K562 (cell line): ENCODE data around the gene CARD11. TPM values are rescaled to one million over a fixed set of nuclear protein-coding genes. Genes with fewer than 3 reads are reported as not detected.

Experiments
- ATAC-seq: fragments of 200-7000 bp; cut with Tn5 transposase; 3 replicates; pipeline ENCODE4 v1.9.1; 2020; ENCODE audit warnings: moderate library complexity
- BruUV-seq: library from RNA; stranded (reverse); fragments of 400-500 nt; replicated peaks from 2 replicates; lab custom pipeline; 2021; lab: Mats Ljungman, UMichigan
- CTCF ChIA-PET: fragments of 300-600 bp; formaldehyde crosslinking; extraction: SDS; loops from one replicate; lab custom pipeline; 2021; ENCODE audit warnings: low intra/inter-chr PET ratio; lab: Yijun Ruan, JAX
- POLR2A ChIA-PET: fragments of 300-600, 350-650 bp; sonication (Branson Sonifier 250); formaldehyde crosslinking; extraction: SDS; loops from one replicate; lab custom pipeline; 2021; ENCODE audit warnings: antibody characterized with exemption, inconsistent platforms; lab: Yijun Ruan, JAX
- DNase-seq, 4 experiments: peaks; one replicate each; pipeline versions ENCODE4 v3.0.0 to v3.0.0-alpha.2; 2011 to 2018; ENCODE audit warnings: low spot score in 3 of 4, mixed read lengths in 3 of 4; ENCODE audit errors: extremely low read depth in 1 of 4
- FAIRE-seq: peaks from 2 replicates; lab custom pipeline; 2011; peaks lifted over from hg19 to GRCh38; lab: Jason Lieb, UNC
- H2AFZ ChIP-seq: 2 replicates; pipeline ENCODE4 v1.6.0; 2011; ENCODE audit warnings: low read depth, low read length, control low read depth, inconsistent platforms
- H3K27ac ChIP-seq: fragments of 200-600 bp; 3 replicates; pipeline ENCODE4 v1.8.0; 2011; ENCODE audit warnings: low read depth, mild to moderate bottlenecking, control low read depth, inconsistent platforms, low read length, moderate library complexity, mixed read lengths; ENCODE audit errors: extremely low read depth
- H3K27me3 ChIP-seq, 2 experiments: fragments of 300-600 bp in 1 of 2; 2 replicates in 1 of 2; 3 replicates in 1 of 2; pipeline versions ENCODE4 v1.6.0 to v1.8.0; 2011; ENCODE audit warnings: inconsistent platforms in 2 of 2, low read length in 2 of 2, mild to moderate bottlenecking in 1 of 2, mixed read lengths in 1 of 2, moderate library complexity in 1 of 2; ENCODE audit not compliant: control insufficient read depth in 2 of 2, insufficient read depth in 2 of 2
- H3K36me3 ChIP-seq: fragments of 300-600 bp; 3 replicates; pipeline ENCODE4 v1.8.0; 2011; ENCODE audit warnings: mild to moderate bottlenecking, low read length, inconsistent platforms; ENCODE audit not compliant: control insufficient read depth, insufficient read depth
- H3K4me1 ChIP-seq, 2 experiments: fragments of 200-600 bp in 1 of 2; replicated peaks in 1 of 2; 2 replicates in 1 of 2; 3 replicates in 1 of 2; pipeline versions ENCODE4 v1.5.1 to v1.8.0; 2011; ENCODE audit warnings: inconsistent platforms in 2 of 2, low read length in 2 of 2, mild to moderate bottlenecking in 1 of 2, mixed read lengths in 1 of 2, moderate library complexity in 1 of 2; ENCODE audit not compliant: control insufficient read depth in 2 of 2, insufficient read depth in 2 of 2
- H3K4me2 ChIP-seq: 2 replicates; pipeline ENCODE4 v1.6.1; 2011; ENCODE audit warnings: low read length, control low read depth, inconsistent platforms, mixed read lengths; ENCODE audit not compliant: insufficient read depth
- H3K4me3 ChIP-seq: fragments of 200-600 bp; sonication (generic), shearing (Covaris generic); 2 replicates; pipeline ENCODE4 v1.5.1; 2016; ENCODE audit warnings: control low read depth, inconsistent platforms
- H3K79me2 ChIP-seq: fragments of 200-600 bp; 3 replicates; pipeline ENCODE4 v1.8.0; 2011; ENCODE audit warnings: low read length, inconsistent platforms; ENCODE audit not compliant: control insufficient read depth, insufficient read depth
- H3K9ac ChIP-seq, 2 experiments: 2 replicates each; pipeline versions ENCODE4 v1.6.0 to v1.6.1; 2011; ENCODE audit warnings: low read depth in 2 of 2, low read length in 2 of 2, control low read depth in 1 of 2, inconsistent platforms in 1 of 2, mild to moderate bottlenecking in 1 of 2, mixed read lengths in 1 of 2; ENCODE audit not compliant: insufficient read depth in 1 of 2
- H3K9me1 ChIP-seq: one replicate; pipeline ENCODE4 v1.6.0; 2011; ENCODE audit warnings: inconsistent platforms, mild to moderate bottlenecking, low read length, moderate library complexity; ENCODE audit not compliant: control insufficient read depth, insufficient read depth
- H3K9me3 ChIP-seq: replicated peaks from 2 replicates; pipeline ENCODE4 v1.5.1; 2011; ENCODE audit warnings: low read depth, low read length, inconsistent platforms; ENCODE audit not compliant: control insufficient read depth, insufficient read depth
- H4K20me1 ChIP-seq: replicated peaks from 2 replicates; pipeline ENCODE4 v1.6.1; 2011; ENCODE audit warnings: low read length, inconsistent platforms, mixed read lengths; ENCODE audit not compliant: control insufficient read depth, insufficient read depth
- C11orf30 ChIP-seq: fragments of 450-650 bp; IDR thresholded peaks from 2 replicates; pipeline ENCODE4 v1.6.1; 2016; ENCODE audit warnings: low read depth, mild to moderate bottlenecking
- CBFA2T2 ChIP-seq: fragments of 450-650 bp; conservative IDR thresholded peaks from 2 replicates; pipeline ENCODE4 v1.6.1; 2017; ENCODE audit warnings: mild to moderate bottlenecking
- CHD1 ChIP-seq: fragments of 200-600 bp; sonication (generic); IDR thresholded peaks from one replicate; pipeline ENCODE4 v1.6.1; 2012; ENCODE audit warnings: mild to moderate bottlenecking, moderate library complexity, low read length, inconsistent platforms
- NFIX ChIP-seq: fragments of 250-450 bp; sonication (Bioruptor Pico); IDR thresholded peaks from 2 replicates; pipeline ENCODE4 v1.4.0; 2020; ENCODE audit warnings: low read depth, mild to moderate bottlenecking, moderate library complexity
- SLC30A9 ChIP-seq: fragments of 250-450 bp; sonication (Bioruptor Pico); IDR thresholded peaks from 2 replicates; pipeline ENCODE4 v1.8.0; 2022; ENCODE audit warnings: mild to moderate bottlenecking, moderate library complexity
- SREBF2 ChIP-seq: sonication (generic); formaldehyde crosslinking; IDR thresholded peaks from 2 replicates; pipeline ENCODE4 v1.4.0; 2020; ENCODE audit warnings: mild to moderate bottlenecking, missing genetic modification reagents
- SRSF3 ChIP-seq: fragments of 200-400 bp; formaldehyde crosslinking; IDR thresholded peaks from 2 replicates; pipeline ENCODE4 v1.6.1; 2016; ENCODE audit warnings: mild to moderate bottlenecking, low read length, moderate library complexity; ENCODE audit not compliant: insufficient read depth
- TCF3 ChIP-seq: sonication (generic); formaldehyde crosslinking; IDR thresholded peaks from 2 replicates; pipeline ENCODE4 v1.4.0; 2020; ENCODE audit warnings: mild to moderate bottlenecking, missing genetic modification reagents
- ZC3H11A ChIP-seq: IDR thresholded peaks from 2 replicates; pipeline ENCODE4 v1.6.1; 2012; ENCODE audit warnings: low read depth, low read length, improper control_type of control experiment
- ZFP36 ChIP-seq: fragments of 150-350 bp; IDR thresholded peaks from 2 replicates; pipeline ENCODE4 v1.6.1; 2018; ENCODE audit warnings: low read length, low read depth; ENCODE audit not compliant: partially characterized antibody
- WGBS: fragments of 100-300 bp; shearing (Covaris generic); methylation state at CpG from one replicate; pipeline ENCODE4 v1.1.6; 2016; ENCODE audit warnings: low coverage, mixed read lengths; ENCODE audit not compliant: insufficient coverage; ENCODE audit errors: missing lambda C conversion rate; 5-methylcytosine and 5-hydroxymethylcytosine counted together
- in situ Hi-C: fragments of 300-500 bp; cut with MboI; formaldehyde crosslinking; loops from 4 replicates; pipeline ENCODE4 v1.15.0; 2018; ENCODE audit warnings: inconsistent platforms, mixed read lengths
- intact Hi-C: fragments of 100-400 bp; cut with micrococcal nuclease; formaldehyde crosslinking; loops from 2 replicates; pipeline ENCODE4 v1.14.2; 2022
- polyA plus RNA-seq, 8 experiments: library from polyadenylated mRNA; depleted of rRNA in 4 of 8; stranded (reverse) in 5 of 8; unstranded in 3 of 8; fragments of >200 nt; fragmentation: Nextera tagmentation in 2 of 8; fragmentation: Illumina TruSeq in 1 of 8; extraction: Ambion mirVana in 2 of 8; extraction: Trizol in 1 of 8; gene quantifications; 2 replicates each; pipeline versions ENCODE4 v1.2.1 to v1.2.3, GENCODE V29; 2011 to 2014; ENCODE audit warnings: inconsistent platforms in 1 of 8, missing spikeins in 1 of 8
- total RNA-seq, 7 experiments: library from RNA; depleted of rRNA in 6 of 7; stranded (reverse); fragments of >200 nt in 6 of 7; fragmentation: Illumina TruSeq in 2 of 7; extraction: Trizol in 2 of 7; gene quantifications; 2 replicates each; pipeline versions ENCODE4 v1.2.1 to v1.2.3, GENCODE V29; 2011 to 2021; ENCODE audit warnings: low replicate concordance in 1 of 7

Gene CARD11
- total and polyA plus RNA-seq, 9 of the 15 experiments (the other 6 are each of a cell fraction or from before 2014, with no cell fraction given) = 0.07 to 12.8 (median 5.7) TPM

DNA sequence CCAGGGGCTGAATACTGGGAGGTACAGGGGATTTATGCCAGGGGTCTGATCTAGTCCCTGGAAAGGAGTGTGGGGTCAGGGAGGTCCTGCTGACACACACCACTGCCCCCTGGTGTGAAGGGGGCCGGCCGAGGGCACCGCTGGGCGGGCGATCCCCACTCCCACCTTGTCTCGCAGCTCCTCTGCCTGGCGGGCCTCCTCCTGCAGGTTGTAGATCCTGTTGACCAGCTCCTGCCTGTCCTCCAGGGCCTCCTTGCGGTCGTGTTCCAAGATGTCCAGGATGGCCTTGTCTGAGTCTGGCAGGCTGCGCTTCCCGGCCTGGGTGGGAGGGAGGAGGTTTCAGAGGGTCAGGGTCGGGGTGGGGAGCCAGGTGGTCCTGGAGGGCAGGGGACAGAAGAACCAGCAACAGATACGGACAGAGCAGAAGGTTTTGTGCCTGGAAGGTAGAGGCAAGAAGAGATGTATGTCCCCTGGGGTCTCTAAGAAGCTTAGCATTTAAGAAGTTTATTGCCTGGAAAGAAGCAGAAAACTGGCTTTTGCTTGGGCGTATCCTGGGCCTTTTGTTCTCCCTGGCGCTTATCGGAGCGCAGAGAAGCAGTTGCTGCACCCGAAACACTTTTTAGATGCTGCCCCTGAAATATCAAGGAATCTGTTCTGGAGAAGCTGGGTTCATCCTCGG lies 105.0 kb downstream of the CARD11 start:
- no TSS peak for BruUV-seq
- ChIA-PET CTCF (no interaction called here), POLR2A (interaction anchor here (0.6 to 1.0 kb wide), 2 partner anchors 14 to 64 kb away, joined by 3 to 4 read pairs; no protein-coding TSS in a partner anchor)
- DNase-seq (no peak), FAIRE-seq (no peak), ATAC-seq (no peak)
- intact Hi-C loops = no loop called here
- in situ Hi-C loops = no loop called here
- Histone ChIP-seq H3K9me3 (no peaks in the 10 kb centered on the region), H3K79me2 (no peaks in the 10 kb centered on the region), H3K27ac (no peak overlapping the region), H3K9ac (no peak overlapping the region; a peak in 1 of 4 replicates), H3K36me3 (no peaks in the 10 kb centered on the region), H3K4me2 (no peak overlapping the region), H3K4me1 (peaks cover 0 to 7% of the 10 kb centered on the region in 2 experiments; a peak in 2 of 5 replicates), H4K20me1 (no peaks in the 10 kb centered on the region), H3K4me3 (no peak overlapping the region), H2AFZ (no peak overlapping the region), H3K9me1 (no peaks in the 10 kb centered on the region), H3K27me3 (no peaks in the 10 kb centered on the region)
- 62% methylated on average over 17 of the region's 19 CpGs for WGBS
- TF ChIP-seq ZC3H11A (no peak), ZFP36 (no peak), CHD1 (no peak), NFIX (CRISPR knock-in tag) (no peak), SLC30A9 (no peak), SRSF3 (no peak), TCF3 (no peak), C11orf30 (no peak), SREBF2 (CRISPR knock-in tag) (no peak), CBFA2T2 (no peak)
